ENCODE results near the gene SLC46A3. TPM values are rescaled to one million over a fixed set of nuclear protein-coding genes. Genes with fewer than 3 reads are reported as not detected.

Gene SLC46A3
- total and polyA plus RNA-seq, 8 donors = 1.2 to 14.5 (median 1.7) TPM

- ATAC-seq (no peak), DNase-seq (no peak)
- Histone ChIP-seq H3K4me1 (peaks cover 6 to 18% of the 10 kb centered on the region in 2 donors), H3K4me3 (no peak overlapping the region), H3K9me3 (no peaks in the 10 kb centered on the region), H3K36me3 (no peaks in the 10 kb centered on the region), H3K27me3 (no peaks in the 10 kb centered on the region), H3K27ac (no peak overlapping the region)
- no peak for TF ChIP-seq CTCF (IDR thresholded peaks at IDR 0.05)
- intact Hi-C loops (cut with DNase I) = no loop called here
Observed at GRCh38 chr13:28750187-28751045, 31.6 kb upstream of the SLC46A3 start.

DNA sequence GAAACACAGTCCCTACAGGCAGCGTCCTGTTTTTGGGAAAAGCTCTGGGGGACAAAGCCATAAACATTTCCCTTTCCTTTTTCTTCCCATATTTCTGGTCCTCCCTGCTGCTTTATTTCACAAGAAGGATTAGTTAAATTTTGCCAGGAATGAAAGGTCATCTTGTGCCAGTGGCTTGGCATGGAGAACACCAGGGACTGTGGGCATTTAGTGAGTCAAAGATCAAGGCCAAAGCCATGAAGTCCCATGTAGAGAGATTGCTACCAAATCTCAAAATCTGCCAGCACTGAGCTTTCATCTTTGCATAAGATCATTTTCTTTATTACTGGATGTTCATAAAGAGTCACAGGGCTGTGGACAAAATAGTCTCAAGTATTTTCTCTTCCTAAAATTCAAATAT is 29.1 kb upstream of the SLC46A3 start:
- no peak overlapping the region for H3K4me3 ChIP-seq
- DNase-seq = no peak
- no peak overlapping the region for H3K27ac ChIP-seq
- H3K4me1 ChIP-seq = no peaks in the 10 kb centered on the region
- no peaks in the 10 kb centered on the region for H3K27me3 ChIP-seq
- no peak for TF ChIP-seq CTCF (IDR thresholded peaks at IDR 0.05)
- ATAC-seq = no peak
- intact Hi-C loops (cut with DNase I) = no loop called here
- no peaks in the 10 kb centered on the region for H3K9me3 ChIP-seq
- no peaks in the 10 kb centered on the region for H3K36me3 ChIP-seq

DNA sequence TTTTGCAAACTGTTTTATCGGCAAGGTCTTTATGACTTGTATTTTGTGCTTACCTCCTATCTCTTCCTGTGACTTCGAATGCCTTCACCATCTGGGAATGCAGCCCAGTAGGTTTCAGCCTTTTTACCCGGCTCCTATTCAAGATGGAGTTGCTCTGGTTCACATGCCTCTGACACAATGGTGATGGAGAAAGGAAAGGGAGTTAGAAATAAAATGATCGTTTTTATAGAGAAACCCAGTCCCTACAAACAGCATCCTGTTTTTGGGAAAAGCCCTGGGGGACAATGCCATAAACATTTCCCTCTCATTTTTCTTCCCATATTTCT is 27.5 kb upstream of the SLC46A3 start:
- TF ChIP-seq CTCF (IDR thresholded peaks at IDR 0.05) = no peak
- H3K36me3 ChIP-seq = no peaks in the 10 kb centered on the region
- H3K4me3 ChIP-seq = no peak overlapping the region
- ATAC-seq (no peak), DNase-seq (no peak)
- peaks cover 0 to 4% of the 10 kb centered on the region in 2 donors for H3K4me1 ChIP-seq
- no peak overlapping the region for H3K27ac ChIP-seq
- no peaks in the 10 kb centered on the region for H3K27me3 ChIP-seq
- H3K9me3 ChIP-seq = no peaks in the 10 kb centered on the region
- intact Hi-C loops (cut with DNase I) = no loop called here

DNA sequence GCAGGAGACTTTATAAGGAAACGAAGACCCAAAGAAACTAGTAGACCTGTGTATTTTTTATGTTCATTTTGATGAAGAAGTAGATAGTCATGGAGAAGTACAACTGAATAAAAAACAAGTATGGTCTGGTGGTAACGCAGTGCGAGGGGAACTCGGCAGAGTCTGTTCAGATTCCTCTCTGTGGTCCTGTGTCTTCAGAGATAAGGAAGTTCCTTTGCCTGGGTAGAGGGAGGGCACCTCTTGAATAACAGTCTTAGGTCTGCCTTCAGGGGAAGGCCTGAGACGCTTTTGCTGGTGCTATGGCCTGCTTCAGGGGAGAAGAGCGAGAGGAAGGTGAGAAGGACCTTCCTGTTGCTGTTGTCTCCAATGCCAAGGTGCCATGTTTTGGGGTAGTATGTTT is 25.9 kb upstream of the SLC46A3 start:
- Histone ChIP-seq H3K36me3 (no peaks in the 10 kb centered on the region), H3K4me1 (peaks cover 0 to 4% of the 10 kb centered on the region in 2 donors), H3K27ac (peak overlapping the region; percentile 47 to 64), H3K9me3 (no peaks in the 10 kb centered on the region), H3K27me3 (no peaks in the 10 kb centered on the region), H3K4me3 (no peak overlapping the region)
- intact Hi-C loops (cut with DNase I) = no loop called here
- peak; percentile 49 for ATAC-seq
- DNase-seq = no peak
- no peak for TF ChIP-seq CTCF (IDR thresholded peaks at IDR 0.05)

- intact Hi-C loops (cut with DNase I) = no loop called here
- H3K27me3 ChIP-seq = no peaks in the 10 kb centered on the region
- H3K27ac ChIP-seq = peak overlapping the region; percentile 56 to 64
- DNase-seq (peak in 1 of 4 donors; percentile 53), ATAC-seq (peak; percentile 77)
- no peak overlapping the region for H3K4me3 ChIP-seq
- peaks cover 0 to 4% of the 10 kb centered on the region in 2 donors for H3K4me1 ChIP-seq
- H3K36me3 ChIP-seq = no peaks in the 10 kb centered on the region
- no peak for TF ChIP-seq CTCF (IDR thresholded peaks at IDR 0.05)
- no peaks in the 10 kb centered on the region for H3K9me3 ChIP-seq
Observed at GRCh38 chr13:28744091-28744536, 25.3 kb upstream of the SLC46A3 start.
